GM12878 (cell line): ENCODE measurements around the gene TTC16.

Source experiments
- ATF3 ChIP-seq: IDR thresholded peaks from 2 replicates; pipeline ENCODE4 v1.6.1; 2011; ENCODE audit warnings: low read depth, mild to moderate bottlenecking, low read length, moderate library complexity, borderline replicate concordance; ENCODE audit errors: extremely low read depth
- CBX5 ChIP-seq: sonication (generic); IDR thresholded peaks from 2 replicates; pipeline ENCODE4 v1.6.1; 2016; ENCODE audit warnings: low read depth, moderate library complexity, mild to moderate bottlenecking, inconsistent platforms
- CEBPB ChIP-seq, 2 experiments: fragments of 150-350 bp in 1 of 2; IDR thresholded peaks; 2 replicates each; pipeline ENCODE4 v1.6.1; 2012 to 2014; ENCODE audit warnings: low read depth in 2 of 2, low read length in 2 of 2, borderline replicate concordance in 1 of 2, inconsistent platforms in 1 of 2
- CHD2 ChIP-seq: IDR thresholded peaks from 2 replicates; pipeline ENCODE4 v1.6.1; 2011; ENCODE audit warnings: low read depth, low read length, improper control_type of control experiment, borderline replicate concordance
- ELK1 ChIP-seq: IDR thresholded peaks from 2 replicates; pipeline ENCODE4 v1.6.1; 2012; ENCODE audit warnings: low read depth, low read length, improper control_type of control experiment
- ESRRA ChIP-seq: IDR thresholded peaks from 2 replicates; pipeline ENCODE4 v1.6.1; 2012; ENCODE audit warnings: mild to moderate bottlenecking, low read length, improper control_type of control experiment
- EZH2 ChIP-seq: IDR thresholded peaks from 2 replicates; pipeline ENCODE4 v1.6.1; 2012; ENCODE audit warnings: low read depth, mild to moderate bottlenecking, control low read depth, inconsistent platforms, low read length, borderline replicate concordance; ENCODE audit not compliant: control insufficient read depth
- GABPA ChIP-seq: IDR thresholded peaks from 2 replicates; pipeline ENCODE4 v1.6.1; 2014; ENCODE audit warnings: antibody characterized with exemption, low read depth, mild to moderate bottlenecking, inconsistent platforms
- JUND ChIP-seq: IDR thresholded peaks from 2 replicates; pipeline ENCODE4 v1.6.1; 2012; ENCODE audit warnings: low read depth, mild to moderate bottlenecking, low read length, improper control_type of control experiment, moderate library complexity
- POLR2A ChIP-seq: IDR thresholded peaks from 2 replicates; pipeline ENCODE4 v1.6.1; 2011; ENCODE audit warnings: low read depth, mild to moderate bottlenecking, low read length
- RAD21 ChIP-seq: IDR thresholded peaks from 2 replicates; pipeline ENCODE4 v1.6.1; 2011; ENCODE audit warnings: mild to moderate bottlenecking, low read depth, low read length, moderate library complexity; ENCODE audit not compliant: insufficient read depth
- YBX1 ChIP-seq: fragments of 450-650 bp; IDR thresholded peaks from 2 replicates; pipeline ENCODE4 v1.6.1; 2016; ENCODE audit warnings: antibody characterized with exemption
- ZBED1 ChIP-seq: IDR thresholded peaks from 2 replicates; pipeline ENCODE4 v1.6.1; 2016; ENCODE audit warnings: borderline replicate concordance
- TF ChIP-seq, protein P1 (sequence below), 3 experiments: IDR thresholded peaks in 2 of 3; conservative IDR thresholded peaks in 1 of 3; 2 replicates each; pipeline ENCODE4 v1.5.1; 2011; ENCODE audit warnings: low read depth in 3 of 3, low read length in 3 of 3, mild to moderate bottlenecking in 3 of 3, control low read depth in 2 of 3, moderate library complexity in 2 of 3, inconsistent platforms in 1 of 3, mixed read lengths in 1 of 3; ENCODE audit not compliant: control insufficient read depth in 2 of 3, insufficient read depth in 1 of 3; ENCODE audit errors: extremely low read depth in 1 of 3

DNA sequence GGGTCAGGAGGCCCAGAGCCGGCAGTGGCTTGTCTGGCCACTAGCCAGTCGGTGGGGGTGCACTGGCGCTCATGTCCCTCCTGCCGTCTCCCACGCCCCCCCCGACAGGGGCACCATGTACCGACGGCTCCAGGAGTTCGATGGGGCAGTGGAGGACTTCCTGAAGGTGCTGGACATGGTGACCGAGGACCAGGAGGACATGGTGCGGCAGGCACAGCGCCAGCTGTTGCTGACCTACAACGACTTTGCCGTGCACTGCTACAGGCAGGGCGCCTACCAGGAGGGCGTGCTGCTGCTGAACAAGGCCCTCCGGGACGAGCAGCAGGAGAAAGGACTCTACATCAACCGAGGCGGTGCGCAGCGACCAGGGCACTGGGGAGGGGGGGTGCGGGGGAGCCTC lies 8.1 kb downstream of the TTC16 start:
- TF ChIP-seq CEBPB (IDR thresholded peaks at IDR 0.05; ENCODE audit: borderline replicate concordance in 1 of 2, low read depth in 2 of 2, low read length in 2 of 2), result no peak
- TF ChIP-seq, protein P1, sequence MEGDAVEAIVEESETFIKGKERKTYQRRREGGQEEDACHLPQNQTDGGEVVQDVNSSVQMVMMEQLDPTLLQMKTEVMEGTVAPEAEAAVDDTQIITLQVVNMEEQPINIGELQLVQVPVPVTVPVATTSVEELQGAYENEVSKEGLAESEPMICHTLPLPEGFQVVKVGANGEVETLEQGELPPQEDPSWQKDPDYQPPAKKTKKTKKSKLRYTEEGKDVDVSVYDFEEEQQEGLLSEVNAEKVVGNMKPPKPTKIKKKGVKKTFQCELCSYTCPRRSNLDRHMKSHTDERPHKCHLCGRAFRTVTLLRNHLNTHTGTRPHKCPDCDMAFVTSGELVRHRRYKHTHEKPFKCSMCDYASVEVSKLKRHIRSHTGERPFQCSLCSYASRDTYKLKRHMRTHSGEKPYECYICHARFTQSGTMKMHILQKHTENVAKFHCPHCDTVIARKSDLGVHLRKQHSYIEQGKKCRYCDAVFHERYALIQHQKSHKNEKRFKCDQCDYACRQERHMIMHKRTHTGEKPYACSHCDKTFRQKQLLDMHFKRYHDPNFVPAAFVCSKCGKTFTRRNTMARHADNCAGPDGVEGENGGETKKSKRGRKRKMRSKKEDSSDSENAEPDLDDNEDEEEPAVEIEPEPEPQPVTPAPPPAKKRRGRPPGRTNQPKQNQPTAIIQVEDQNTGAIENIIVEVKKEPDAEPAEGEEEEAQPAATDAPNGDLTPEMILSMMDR (IDR thresholded peaks at IDR 0.05 in 2 of 3, conservative IDR thresholded peaks at IDR 0.05 in 1 of 3; ENCODE audit: control insufficient read depth in 2 of 3, extremely low read depth in 1 of 3, insufficient read depth in 1 of 3, low read depth in 3 of 3, low read length in 3 of 3), result no peak
- no peak for TF ChIP-seq JUND
- no peak for TF ChIP-seq YBX1
- no peak for TF ChIP-seq CHD2
- TF ChIP-seq RAD21, result no peak
- TF ChIP-seq CBX5, result no peak
- TF ChIP-seq ZBED1, result no peak
- no peak for TF ChIP-seq ATF3
- TF ChIP-seq GABPA, result no peak
- no peak for TF ChIP-seq POLR2A
- no peak for TF ChIP-seq ESRRA
- no peak for TF ChIP-seq ELK1
- TF ChIP-seq EZH2, result no peak
